HEK293 (cell line): Measurements from ENCODE around the gene THAP12.

Experiments
- ZBTB7A ChIP-seq: fragments of 450-650 bp; formaldehyde crosslinking; IDR thresholded peaks from 2 replicates; pipeline ENCODE4 v1.5.1; 2016; ENCODE audit warnings: low read depth, missing biosample characterization, missing genetic modification characterization
- ZNF121 ChIP-seq: fragments of 450-650 bp; formaldehyde crosslinking; IDR thresholded peaks from 2 replicates; pipeline ENCODE4 v1.5.1; 2016; ENCODE audit warnings: missing biosample characterization, missing genetic modification characterization

- TF ChIP-seq ZNF121 (tag by site-specific recombination), result no peak
- no peak for TF ChIP-seq ZBTB7A (tag by site-specific recombination)
Measured at GRCh38 chr11:76327756-76328388, 53.1 kb downstream of the THAP12 start.
